ENCODE results near the gene PHLDB1. TPM values are rescaled to one million over a fixed set of nuclear protein-coding genes. Genes with fewer than 3 reads are reported as not detected.
"Not testable (repeated sequence)": the region's sequence is repeated elsewhere in the genome, so short reads cannot be mapped to it uniquely, and the experiment has no call there.

PHLDB1 gene
- total and polyA plus RNA-seq, 8 donors, result 76.5 to 120 (median 91.7) TPM

GRCh38 chr11:118581057-118581456 lies 26.4 kb upstream of the PHLDB1 start:
- Histone ChIP-seq H3K4me3 (no peak overlapping the region), H3K9me3 (no peaks in the 10 kb centered on the region), H3K36me3 (peaks cover 4 to 54% of the 10 kb centered on the region in 2 donors), H3K4me1 (peaks cover 5 to 22% of the 10 kb centered on the region in 2 donors), H3K27ac (no peak overlapping the region), H3K27me3 (no peaks in the 10 kb centered on the region)
- intact Hi-C loops (cut with DNase I), result no loop called here
- DNase-seq, result no peak
- no peak for ATAC-seq
- TF ChIP-seq CTCF (IDR thresholded peaks at IDR 0.05), result no peak

GRCh38 chr11:118587952-118588351 lies 19.5 kb upstream of the PHLDB1 start:
- no peak for DNase-seq
- no peak overlapping the region for H3K27ac ChIP-seq
- no peak overlapping the region for H3K4me3 ChIP-seq
- no peak for ATAC-seq
- TF ChIP-seq CTCF (IDR thresholded peaks at IDR 0.05), result no peak
- peaks cover 4 to 100% of the 10 kb centered on the region in 2 donors for H3K36me3 ChIP-seq
- H3K9me3 ChIP-seq, result no peaks in the 10 kb centered on the region
- no peaks in the 10 kb centered on the region for H3K4me1 ChIP-seq
- intact Hi-C loops (cut with DNase I), result no loop called here
- no peaks in the 10 kb centered on the region for H3K27me3 ChIP-seq

GRCh38 chr11:118592616-118593367 lies 14.6 kb upstream of the PHLDB1 start:
- no peak for TF ChIP-seq CTCF (IDR thresholded peaks at IDR 0.05)

GRCh38 chr11:118594984-118595383 lies 12.4 kb upstream of the PHLDB1 start:
- peak; percentile 41 for ATAC-seq
- H3K9me3 ChIP-seq, DNase-seq, H3K4me3 ChIP-seq, H3K27me3 ChIP-seq, H3K4me1 ChIP-seq, H3K27ac ChIP-seq: not testable (repeated sequence)
- H3K36me3 ChIP-seq, result peaks cover 11 to 100% of the 10 kb centered on the region in 2 donors
- intact Hi-C loops (cut with DNase I), result loop anchor here in 1 of 2 donors (10.0 kb wide), 1 partner anchor 60 kb away; no protein-coding TSS in a partner anchor
- peak in 1 of 2 donors; percentile 24 for TF ChIP-seq CTCF (IDR thresholded peaks at IDR 0.05)

More at GRCh38 chr11:118592616-118593367, 14.6 kb upstream of the PHLDB1 start:
- no peaks in the 10 kb centered on the region for H3K9me3 ChIP-seq
- peak; percentile 30 for ATAC-seq
- H3K4me1 ChIP-seq, result peaks cover 0 to 10% of the 10 kb centered on the region in 2 donors
- H3K27ac ChIP-seq, result no peak overlapping the region
- intact Hi-C loops (cut with DNase I), result loop anchor here in 1 of 2 donors (10.0 kb wide), 1 partner anchor 62 kb away; no protein-coding TSS in a partner anchor
- no peaks in the 10 kb centered on the region for H3K27me3 ChIP-seq
- no peak overlapping the region for H3K4me3 ChIP-seq
- DNase-seq, result no peak
- H3K36me3 ChIP-seq, result peaks cover 6 to 100% of the 10 kb centered on the region in 2 donors
